Fibroblast of lung (primary cell): ENCODE measurements around the gene EPB42. TPM values are rescaled to one million over a fixed set of nuclear protein-coding genes. Genes with fewer than 3 reads are reported as not detected.

Experiments
- DNase-seq, 2 donors: peaks; one replicate each; pipeline versions ENCODE4 v3.0.0 to v3.0.0-alpha.2; 2010; ENCODE audit warnings: low read depth in 2 of 2
- H2AFZ ChIP-seq: 2 replicates; pipeline ENCODE4 v1.5.1; 2012; ENCODE audit warnings: low read length, control low read depth, inconsistent platforms
- H3K27ac ChIP-seq: 2 replicates; pipeline ENCODE4 v1.5.1; 2011; ENCODE audit warnings: low read length, control low read depth; ENCODE audit not compliant: insufficient read depth
- H3K27me3 ChIP-seq: 2 replicates; pipeline ENCODE4 v1.5.1; 2011; ENCODE audit warnings: mild to moderate bottlenecking, low read length; ENCODE audit not compliant: control insufficient read depth, insufficient read depth
- H3K36me3 ChIP-seq: 2 replicates; pipeline ENCODE4 v1.5.1; 2011; ENCODE audit warnings: low read length; ENCODE audit not compliant: control insufficient read depth, insufficient read depth
- H3K4me1 ChIP-seq: 2 replicates; pipeline ENCODE4 v1.5.1; 2011; ENCODE audit warnings: low read length; ENCODE audit not compliant: control insufficient read depth, insufficient read depth; ENCODE audit errors: extremely low read depth
- H3K4me2 ChIP-seq: 2 replicates; pipeline ENCODE4 v1.5.1; 2011; ENCODE audit warnings: low read length, control low read depth; ENCODE audit not compliant: insufficient read depth; ENCODE audit errors: extremely low read depth
- H3K4me3 ChIP-seq, 4 experiments: fragments of 200-600 bp in 1 of 4; sonication (generic) in 1 of 4; replicated peaks in 1 of 4; 2 replicates each; pipeline ENCODE4 v1.5.1; 2011 to 2016; ENCODE audit warnings: low read length in 4 of 4, low read depth in 3 of 4, mild to moderate bottlenecking in 3 of 4, control low read depth in 2 of 4, inconsistent platforms in 1 of 4, mixed read lengths in 1 of 4; ENCODE audit not compliant: insufficient read depth in 1 of 4; ENCODE audit errors: control extremely low read depth in 1 of 4
- H3K79me2 ChIP-seq: 2 replicates; pipeline ENCODE4 v1.5.1; 2012; ENCODE audit warnings: mild to moderate bottlenecking, low read length, inconsistent platforms; ENCODE audit not compliant: control insufficient read depth, insufficient read depth
- H3K9ac ChIP-seq: 2 replicates; pipeline ENCODE4 v1.5.1; 2011; ENCODE audit warnings: mild to moderate bottlenecking, low read length, control low read depth; ENCODE audit not compliant: insufficient read depth
- H3K9me3 ChIP-seq: 2 replicates; pipeline ENCODE4 v1.5.1; 2012; ENCODE audit warnings: low read depth, low read length; ENCODE audit not compliant: control insufficient read depth, insufficient read depth
- H4K20me1 ChIP-seq: 2 replicates; pipeline ENCODE4 v1.5.1; 2011; ENCODE audit warnings: low read length; ENCODE audit not compliant: control insufficient read depth, insufficient read depth; ENCODE audit errors: extremely low read depth
- CTCF ChIP-seq, 2 donors: IDR thresholded peaks in 1 of 2; conservative IDR thresholded peaks in 1 of 2; 1 replicate in 1 of 2; 2 replicates in 1 of 2; pipeline ENCODE4 v1.5.1; 2011 to 2012; ENCODE audit warnings: low read length in 2 of 2, control low read depth in 1 of 2, inconsistent platforms in 1 of 2, low read depth in 1 of 2, mild to moderate bottlenecking in 1 of 2
- EZH2 ChIP-seq: IDR thresholded peaks from 2 replicates; pipeline ENCODE4 v1.5.1; 2012; ENCODE audit warnings: low read length, control low read depth, mild to moderate bottlenecking; ENCODE audit errors: missing control alignments
- polyA plus RNA-seq, 2 donors: library from polyadenylated mRNA; depleted of rRNA in 1 of 2; stranded (reverse) in 1 of 2; unstranded in 1 of 2; fragments of >200 nt; gene quantifications; 2 replicates each; pipeline ENCODE4 v1.2.1, GENCODE V29; 2011 to 2012; ENCODE audit warnings: missing spikeins in 1 of 2
- total RNA-seq: library from RNA; depleted of rRNA; stranded (reverse); fragments of >200 nt; gene quantifications from 2 replicates; pipeline ENCODE4 v1.2.1, GENCODE V29; 2014

Gene EPB42
- total and polyA plus RNA-seq, 2 donors (not counting 1 experiment from before 2014, with no cell fraction given): not detected

GRCh38 chr15:43251185-43251870 lies 30.5 kb upstream of the EPB42 start:
- Histone ChIP-seq H3K4me2 (no peak overlapping the region), H3K27me3 (peaks cover 11% of the 10 kb centered on the region), H3K36me3 (no peaks in the 10 kb centered on the region), H4K20me1 (no peaks in the 10 kb centered on the region), H3K9ac (no peak overlapping the region), H2AFZ (no peak overlapping the region), H3K9me3 (no peaks in the 10 kb centered on the region), H3K4me1 (no peaks in the 10 kb centered on the region), H3K79me2 (no peaks in the 10 kb centered on the region), H3K4me3 (no peak overlapping the region), H3K27ac (no peak overlapping the region)
- TF ChIP-seq EZH2: no peak
- DNase-seq: no peak

GRCh38 chr15:43250785-43251184 lies 30.0 kb upstream of the EPB42 start:
- TF ChIP-seq CTCF (conservative IDR thresholded peaks at IDR 0.05 in 1 of 2, IDR thresholded peaks at IDR 0.05 in 1 of 2; ENCODE audit: low read depth in 1 of 2, low read length in 2 of 2) (no peak), EZH2 (no peak)
- H4K20me1 ChIP-seq: no peaks in the 10 kb centered on the region
- H3K36me3 ChIP-seq: no peaks in the 10 kb centered on the region
- H3K4me2 ChIP-seq: no peak overlapping the region
- H3K4me1 ChIP-seq: no peaks in the 10 kb centered on the region
- H3K27ac ChIP-seq: no peak overlapping the region
- H3K27me3 ChIP-seq: peaks cover 11% of the 10 kb centered on the region
- H3K79me2 ChIP-seq: no peaks in the 10 kb centered on the region
- no peak overlapping the region for H2AFZ ChIP-seq
- no peak overlapping the region for H3K4me3 ChIP-seq
- DNase-seq: no peak
- H3K9me3 ChIP-seq: no peaks in the 10 kb centered on the region
- H3K9ac ChIP-seq: no peak overlapping the region

- Histone ChIP-seq H3K9me3 (no peaks in the 10 kb centered on the region), H3K27me3 (peaks cover 8% of the 10 kb centered on the region), H3K4me2 (no peak overlapping the region), H2AFZ (no peak overlapping the region), H3K9ac (no peak overlapping the region), H3K4me1 (no peaks in the 10 kb centered on the region), H4K20me1 (no peaks in the 10 kb centered on the region), H3K79me2 (no peaks in the 10 kb centered on the region), H3K36me3 (no peaks in the 10 kb centered on the region), H3K4me3 (no peak overlapping the region), H3K27ac (no peak overlapping the region)
- no peak for TF ChIP-seq CTCF (conservative IDR thresholded peaks at IDR 0.05 in 1 of 2, IDR thresholded peaks at IDR 0.05 in 1 of 2; ENCODE audit: low read depth in 1 of 2, low read length in 2 of 2)
- no peak for TF ChIP-seq EZH2
- DNase-seq: peak; percentile 50 to 97
Observed at GRCh38 chr15:43249699-43250203, 28.9 kb upstream of the EPB42 start.
